ENCODE measurements around the gene FGF12.

DNA sequence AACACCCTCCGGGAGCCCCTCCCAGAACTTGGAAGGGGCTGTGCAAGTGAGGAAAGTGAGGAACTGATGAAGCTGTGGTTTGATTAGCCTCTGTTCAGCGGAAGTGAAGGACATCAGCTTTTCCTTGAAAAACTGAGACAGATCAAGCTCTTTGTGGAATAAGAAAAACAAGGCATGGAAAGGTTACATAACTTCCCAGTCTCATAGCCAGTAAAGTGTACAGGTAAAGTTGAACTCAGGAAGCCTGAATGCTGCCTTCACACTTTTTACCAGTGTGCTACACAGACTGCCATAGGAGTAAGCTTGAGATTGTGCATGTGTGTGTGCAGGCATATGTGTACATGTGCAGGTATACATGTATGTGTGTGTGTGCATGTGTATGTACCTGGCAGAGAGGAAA is 293.2 kb downstream of the FGF12 start:
- no peak for TF ChIP-seq EZH2phosphoT487 (IDR thresholded peaks at IDR 0.05; ENCODE audit: insufficient read depth, low read depth)
- no peak for TF ChIP-seq EZH2 (IDR thresholded peaks at IDR 0.05; ENCODE audit: insufficient read depth, poor library complexity, severe bottlenecking)
